Left forelimb (tissue), 1 donor: ENCODE results near the gene ZNF816.
"Not testable (repeated sequence)": the region's sequence is repeated elsewhere in the genome, so short reads cannot be mapped to it uniquely, and the experiment has no call there.

Source experiments
- DNase-seq: peaks from one replicate; pipeline ENCODE4 v3.0.0-alpha.2; 2018; ENCODE audit warnings: low spot score

ZNF816 gene

GRCh38 chr19:52924641-52925040 lies 38.0 kb downstream of the ZNF816 start:
- not testable (repeated sequence) for DNase-seq

GRCh38 chr19:52923778-52924593 lies 38.7 kb downstream of the ZNF816 start:
- DNase-seq, result no peak

GRCh38 chr19:52922841-52923777 lies 39.6 kb downstream of the ZNF816 start, which contains the start of gene ZNF888:
TSS of gene ZNF888 (minus strand) at chr19:52923428. CDS start at chr19:52917873, 5,555 bp downstream.
- DNase-seq, result peak; percentile 93

GRCh38 chr19:52917531-52917930 lies 45.1 kb downstream of the ZNF816 start:
- DNase-seq, result no peak

- no peak for DNase-seq
These were observed 52.0 kb downstream of the ZNF816 start for GRCh38 chr19:52910648-52911047.

GRCh38 chr19:52904052-52904780 lies 58.5 kb downstream of the ZNF816 start:
- DNase-seq, result not testable (repeated sequence)

- DNase-seq, result no peak
These were observed 60.8 kb downstream of the ZNF816 start for GRCh38 chr19:52901842-52902241.
